NOMO-1 (cell line): ENCODE results near the gene NCOA3.
"Not testable (repeated sequence)": the region's sequence is repeated elsewhere in the genome, so short reads cannot be mapped to it uniquely, and the experiment has no call there.

Experiments
- DNase-seq, 2 experiments: peaks; one replicate each; lab custom pipeline; 2025; ENCODE audit not compliant: unreplicated experiment in 2 of 2; lab: John Stamatoyannopoulos, UW

Gene NCOA3

DNA sequence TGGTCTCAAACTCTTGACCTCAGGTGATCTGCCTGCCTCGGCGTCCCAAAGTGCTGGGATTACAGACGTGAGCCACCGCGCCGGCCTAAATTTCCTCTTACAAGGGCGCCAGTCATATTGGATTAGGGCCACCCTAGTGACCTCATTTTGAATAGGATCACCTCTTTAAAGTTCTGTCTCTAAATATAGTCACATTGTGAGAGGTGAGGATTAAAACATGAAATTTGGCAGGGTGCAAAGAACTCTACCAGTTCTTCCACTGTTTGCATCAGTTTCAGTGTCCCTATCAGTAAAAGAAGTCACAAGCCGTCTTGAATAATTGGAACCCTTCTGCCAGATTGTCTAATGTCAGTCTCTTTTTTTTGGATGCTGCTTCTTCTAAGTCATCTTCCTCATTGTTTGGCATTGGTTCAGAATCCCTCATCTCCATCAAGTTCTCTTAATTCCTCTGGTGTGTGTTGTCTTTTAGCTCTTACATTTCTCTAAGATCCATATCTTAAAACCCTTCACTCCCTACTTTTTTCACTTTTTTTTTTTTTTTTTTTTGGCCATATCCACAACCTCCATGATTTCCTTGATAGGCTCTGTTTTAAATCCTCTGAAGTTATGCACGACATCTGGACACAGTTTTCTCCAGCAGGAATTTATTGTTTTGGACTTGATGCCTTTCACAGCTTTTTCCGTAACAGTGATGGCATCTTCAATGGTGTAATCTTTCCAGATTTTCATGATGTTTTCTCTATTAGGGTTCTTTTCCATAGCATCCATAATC, 56.8 kb downstream of the NCOA3 start:
- no peak for DNase-seq

DNA sequence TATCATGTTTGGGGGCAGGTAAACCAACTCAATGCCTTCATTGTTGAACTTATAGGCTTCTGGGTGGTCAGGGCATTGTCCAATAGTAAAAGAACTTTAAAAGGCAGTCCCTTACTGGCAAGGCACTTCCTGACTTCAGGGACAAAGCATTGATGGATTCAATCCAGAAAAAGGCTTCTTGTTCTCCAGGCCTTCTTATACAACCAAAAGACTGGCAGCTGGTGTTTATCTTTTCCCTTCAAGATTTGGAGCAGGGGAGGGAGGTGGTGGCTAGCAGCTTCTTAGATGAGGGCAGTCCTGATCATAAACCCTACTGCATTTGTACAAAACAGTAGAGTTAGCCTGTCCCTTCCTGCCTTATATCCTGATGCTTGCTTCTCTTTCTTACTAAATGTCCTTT, 57.5 kb downstream of the NCOA3 start:
- no peak for DNase-seq

DNA sequence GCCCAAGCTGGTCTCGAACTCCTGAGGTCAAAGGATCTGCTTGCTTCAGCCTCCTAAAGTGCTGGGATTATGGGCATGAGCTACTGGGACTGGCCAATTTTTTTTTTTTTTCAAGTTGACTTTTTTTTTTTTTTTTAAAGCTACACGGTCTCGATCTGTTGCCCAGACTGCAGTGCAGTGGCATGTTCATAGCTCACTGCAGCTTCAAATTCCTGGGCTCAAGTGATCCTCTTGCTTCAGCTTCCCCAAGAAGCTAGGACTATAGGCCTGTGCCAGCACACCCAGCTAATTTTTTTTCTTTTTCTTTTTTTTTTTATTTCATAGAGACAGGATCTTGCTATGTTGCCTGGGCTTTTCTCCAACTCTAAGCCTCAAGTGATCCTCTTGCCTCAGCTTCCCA, 59.5 kb downstream of the NCOA3 start:
- DNase-seq, result no peak

GRCh38 chr20:47561603-47562583, 60.2 kb downstream of the NCOA3 start:
- DNase-seq, result no peak

DNA sequence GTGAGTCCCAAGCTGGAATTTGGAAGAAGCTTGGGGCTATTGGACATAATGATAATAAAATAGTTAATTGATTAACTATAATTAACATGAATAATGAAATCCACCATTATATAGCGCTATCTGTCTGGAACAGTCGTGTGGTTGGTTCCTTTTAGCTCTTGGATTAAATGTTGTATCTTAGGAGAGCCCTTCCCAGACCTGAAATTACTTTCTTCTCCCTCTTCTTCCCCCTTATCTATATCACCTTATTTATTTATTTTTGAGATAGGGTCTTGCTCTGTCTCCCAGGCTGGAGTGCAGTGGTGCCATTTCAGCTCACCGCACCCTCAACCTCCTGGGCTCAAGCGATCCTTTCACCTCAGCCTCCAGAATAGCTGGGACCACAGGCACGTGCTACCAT, 64.6 kb downstream of the NCOA3 start:
- DNase-seq, result no peak

DNA sequence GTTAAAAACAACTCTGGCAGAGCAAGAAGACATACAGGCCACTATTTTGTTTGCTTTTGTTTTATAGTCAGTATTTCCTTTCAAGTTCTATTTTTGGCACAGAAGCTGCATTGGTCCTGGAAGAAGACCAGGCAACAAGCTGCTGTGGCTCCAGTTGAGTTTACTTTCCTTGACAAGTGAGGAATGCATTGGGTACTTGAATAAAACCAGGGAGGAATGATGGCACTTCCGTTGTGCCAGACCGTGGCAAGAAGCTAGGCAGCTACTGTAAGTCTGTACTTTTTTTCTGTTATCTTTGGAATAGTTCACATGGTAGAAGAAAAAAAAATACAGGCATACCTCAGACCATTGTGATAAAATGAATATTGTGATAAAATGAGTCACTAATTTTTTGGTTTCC, 66.3 kb downstream of the NCOA3 start:
- no peak for DNase-seq

- DNase-seq, result no peak
Observed at GRCh38 chr20:47568837-47569410, 67.2 kb downstream of the NCOA3 start.

DNA sequence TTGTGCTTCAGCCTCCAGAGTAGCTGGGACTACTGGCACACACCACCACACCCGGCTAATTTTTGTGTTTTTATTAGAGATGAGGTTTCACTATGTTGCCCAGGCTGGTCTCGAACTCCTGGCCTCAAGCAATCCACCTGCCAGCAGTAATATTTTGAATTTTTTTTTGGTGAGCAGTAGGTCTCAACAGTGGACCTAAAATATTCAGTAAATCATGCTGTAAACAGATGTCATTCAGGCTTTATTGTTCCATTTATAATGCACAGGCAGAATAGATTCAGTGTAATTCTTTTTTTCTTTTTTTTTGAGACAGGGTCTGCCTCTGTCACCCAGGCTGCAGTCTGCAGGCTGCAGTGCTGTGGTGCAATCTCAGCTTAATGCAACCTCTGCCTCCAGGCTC, 69.7 kb downstream of the NCOA3 start:
- no peak for DNase-seq

GRCh38 chr20:47572105-47572729, 70.5 kb downstream of the NCOA3 start:
- no peak for DNase-seq

GRCh38 chr20:47573559-47573958, 71.9 kb downstream of the NCOA3 start:
- DNase-seq, result no peak

GRCh38 chr20:47574616-47575364, 73.1 kb downstream of the NCOA3 start:
- DNase-seq, result peak; percentile 1 to 37

- peak; percentile 30 to 57 for DNase-seq
Observed at GRCh38 chr20:47576516-47577033, 74.9 kb downstream of the NCOA3 start.

DNA sequence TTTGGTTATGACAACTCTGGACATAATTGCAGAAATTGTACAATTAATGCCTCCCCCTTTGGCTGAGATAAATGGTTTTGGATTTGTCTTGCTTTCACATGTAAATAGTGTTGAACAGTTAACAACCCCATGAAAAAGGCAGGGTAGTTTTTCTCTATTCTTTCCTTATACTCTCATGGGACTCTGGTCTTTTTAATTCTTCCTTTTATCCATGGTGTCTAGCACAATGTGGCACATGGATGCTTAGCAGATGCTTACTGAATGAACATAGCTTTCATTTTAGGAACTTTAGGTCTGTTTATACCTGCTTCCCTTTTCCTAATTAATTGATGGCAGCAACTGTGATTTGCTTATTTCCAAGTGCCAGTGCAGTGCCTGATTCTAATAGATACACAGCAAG, 75.6 kb downstream of the NCOA3 start:
- no peak for DNase-seq

DNA sequence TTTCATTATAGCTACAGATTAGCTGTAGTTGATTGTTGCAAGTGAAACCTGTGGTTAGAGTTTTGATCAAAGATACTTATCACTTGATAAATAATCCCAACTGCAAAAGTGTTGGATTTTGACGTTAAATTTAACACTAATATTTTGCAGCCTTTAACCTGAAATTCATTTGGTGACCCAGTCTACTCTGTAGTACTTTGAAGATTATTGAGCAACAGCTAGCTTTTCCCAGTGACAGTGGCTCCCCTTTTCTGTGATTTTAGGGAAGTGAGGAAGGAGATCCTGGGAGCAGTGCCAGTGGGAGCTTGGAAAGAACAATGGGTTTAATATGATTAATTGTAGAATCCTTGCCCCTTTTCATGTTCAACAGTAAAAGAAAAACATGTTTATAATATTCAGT, 76.9 kb downstream of the NCOA3 start:
- no peak for DNase-seq

DNA sequence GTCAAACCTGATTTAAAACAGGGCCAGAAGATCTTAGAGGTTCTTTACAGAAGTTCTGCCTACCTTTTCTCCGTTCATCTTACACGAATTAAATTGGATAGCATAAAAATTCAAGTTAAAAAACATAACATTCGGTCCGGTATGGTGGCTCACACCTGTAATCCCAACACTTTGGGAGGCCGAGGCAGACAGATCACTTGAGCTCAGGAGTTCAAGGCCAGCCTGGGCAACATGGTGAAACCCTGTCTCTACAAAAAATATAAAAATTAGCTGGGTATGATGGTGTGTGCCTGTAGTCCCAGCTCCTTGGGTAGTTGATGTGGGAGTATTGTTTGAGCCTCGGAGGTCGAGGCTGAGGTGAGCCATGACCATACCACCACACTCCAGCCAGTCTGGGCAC, 79.0 kb downstream of the NCOA3 start:
- DNase-seq, result not testable (repeated sequence)

- DNase-seq, result no peak
Observed at GRCh38 chr20:47581090-47581489, 79.4 kb downstream of the NCOA3 start.

- DNase-seq, result no peak
Observed at GRCh38 chr20:47583551-47583950, 81.9 kb downstream of the NCOA3 start.

- DNase-seq, result peak in 1 of 2 experiments; percentile 8
Observed at GRCh38 chr20:47585087-47585747, 83.5 kb downstream of the NCOA3 start.

- no peak for DNase-seq
Observed at GRCh38 chr20:47586649-47587294, 85.1 kb downstream of the NCOA3 start.
